ENCODE results near the gene KRT78.

The KRT78 gene, protein sequence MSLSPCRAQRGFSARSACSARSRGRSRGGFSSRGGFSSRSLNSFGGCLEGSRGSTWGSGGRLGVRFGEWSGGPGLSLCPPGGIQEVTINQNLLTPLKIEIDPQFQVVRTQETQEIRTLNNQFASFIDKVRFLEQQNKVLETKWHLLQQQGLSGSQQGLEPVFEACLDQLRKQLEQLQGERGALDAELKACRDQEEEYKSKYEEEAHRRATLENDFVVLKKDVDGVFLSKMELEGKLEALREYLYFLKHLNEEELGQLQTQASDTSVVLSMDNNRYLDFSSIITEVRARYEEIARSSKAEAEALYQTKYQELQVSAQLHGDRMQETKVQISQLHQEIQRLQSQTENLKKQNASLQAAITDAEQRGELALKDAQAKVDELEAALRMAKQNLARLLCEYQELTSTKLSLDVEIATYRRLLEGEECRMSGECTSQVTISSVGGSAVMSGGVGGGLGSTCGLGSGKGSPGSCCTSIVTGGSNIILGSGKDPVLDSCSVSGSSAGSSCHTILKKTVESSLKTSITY

GRCh38 chr12:52848661-52849255, at the start of gene KRT78:
KRT78 (minus strand) TSS chr12:52848994; CDS start chr12:52848930, 64 bp downstream.
- in situ Hi-C loops (cut with MboI; ENCODE audit: low sequenced_read_pairs, unreplicated experiment): no loop called here

GRCh38 chr12:52896190-52897100, 47.7 kb upstream of the KRT78 start:
- TF ChIP-seq, protein P1, sequence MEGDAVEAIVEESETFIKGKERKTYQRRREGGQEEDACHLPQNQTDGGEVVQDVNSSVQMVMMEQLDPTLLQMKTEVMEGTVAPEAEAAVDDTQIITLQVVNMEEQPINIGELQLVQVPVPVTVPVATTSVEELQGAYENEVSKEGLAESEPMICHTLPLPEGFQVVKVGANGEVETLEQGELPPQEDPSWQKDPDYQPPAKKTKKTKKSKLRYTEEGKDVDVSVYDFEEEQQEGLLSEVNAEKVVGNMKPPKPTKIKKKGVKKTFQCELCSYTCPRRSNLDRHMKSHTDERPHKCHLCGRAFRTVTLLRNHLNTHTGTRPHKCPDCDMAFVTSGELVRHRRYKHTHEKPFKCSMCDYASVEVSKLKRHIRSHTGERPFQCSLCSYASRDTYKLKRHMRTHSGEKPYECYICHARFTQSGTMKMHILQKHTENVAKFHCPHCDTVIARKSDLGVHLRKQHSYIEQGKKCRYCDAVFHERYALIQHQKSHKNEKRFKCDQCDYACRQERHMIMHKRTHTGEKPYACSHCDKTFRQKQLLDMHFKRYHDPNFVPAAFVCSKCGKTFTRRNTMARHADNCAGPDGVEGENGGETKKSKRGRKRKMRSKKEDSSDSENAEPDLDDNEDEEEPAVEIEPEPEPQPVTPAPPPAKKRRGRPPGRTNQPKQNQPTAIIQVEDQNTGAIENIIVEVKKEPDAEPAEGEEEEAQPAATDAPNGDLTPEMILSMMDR (IDR thresholded peaks at IDR 0.05; ENCODE audit: borderline replicate concordance, control extremely low read depth, extremely low read depth, insufficient read depth, missing control alignments): no peak
- in situ Hi-C loops (cut with MboI; ENCODE audit: low sequenced_read_pairs, unreplicated experiment): no loop called here
- no peak for DNase-seq (ENCODE audit: low spot score)

More at GRCh38 chr12:52848661-52849255, at the start of gene KRT78:
- TF ChIP-seq, protein P1 (IDR thresholded peaks at IDR 0.05; ENCODE audit: borderline replicate concordance, control extremely low read depth, extremely low read depth, insufficient read depth, missing control alignments): no peak
- no peak for DNase-seq (ENCODE audit: low spot score)

GRCh38 chr12:52895726-52896189, 47.0 kb upstream of the KRT78 start:
- DNase-seq (ENCODE audit: low spot score): no peak
- in situ Hi-C loops (cut with MboI; ENCODE audit: low sequenced_read_pairs, unreplicated experiment): no loop called here
- TF ChIP-seq, protein P1 (IDR thresholded peaks at IDR 0.05; ENCODE audit: borderline replicate concordance, control extremely low read depth, extremely low read depth, insufficient read depth, missing control alignments): no peak

GRCh38 chr12:52892974-52893373, 44.2 kb upstream of the KRT78 start:
- TF ChIP-seq, protein P1 (IDR thresholded peaks at IDR 0.05; ENCODE audit: borderline replicate concordance, control extremely low read depth, extremely low read depth, insufficient read depth, missing control alignments): no peak
- no peak for DNase-seq (ENCODE audit: low spot score)
- in situ Hi-C loops (cut with MboI; ENCODE audit: low sequenced_read_pairs, unreplicated experiment): no loop called here

GRCh38 chr12:52892207-52892852, 43.5 kb upstream of the KRT78 start:
- TF ChIP-seq, protein P1 (IDR thresholded peaks at IDR 0.05; ENCODE audit: borderline replicate concordance, control extremely low read depth, extremely low read depth, insufficient read depth, missing control alignments): no peak
- DNase-seq (ENCODE audit: low spot score): no peak
- in situ Hi-C loops (cut with MboI; ENCODE audit: low sequenced_read_pairs, unreplicated experiment): no loop called here

All from GM13976 (cell line).